ENCODE measurements around the gene MYRF. TPM values are rescaled to one million over a fixed set of nuclear protein-coding genes. Genes with fewer than 3 reads are reported as not detected.

Gene MYRF
- total and polyA plus RNA-seq, 9 of the 15 experiments (the other 6 are each of a cell fraction or from before 2014, with no cell fraction given): 2.3 to 25.8 (median 7.1) TPM

GRCh38 chr11:61816736-61817455, 64.5 kb downstream of the MYRF start, which contains the start of gene FADS1 (continued):
- peak in 1 of 3 experiments; percentile 25; a peak in 1 of 6 replicates for TF ChIP-seq ZBTB11 (CRISPR knock-in tag; IDR thresholded peaks at IDR 0.05)
- no peak for TF ChIP-seq DLX4 (CRISPR knock-in tag; IDR thresholded peaks at IDR 0.05)
- TF ChIP-seq HDAC6 (IDR thresholded peaks at IDR 0.05; ENCODE audit: low read depth, low read length): no peak
- no peak for TF ChIP-seq ZSCAN32 (CRISPR knock-in tag; IDR thresholded peaks at IDR 0.05)
- peak; percentile 58 for TF ChIP-seq ZNF239 (CRISPR knock-in tag; IDR thresholded peaks at IDR 0.05)
- no peak; the same call in 1 of the 2 replicates for TF ChIP-seq ZNF121 (CRISPR knock-in tag; conservative IDR thresholded peaks at IDR 0.05)
- TF ChIP-seq KLF10 (CRISPR knock-in tag; IDR thresholded peaks at IDR 0.05): no peak
- 0 out of 2 replicates have a peak, but pooled peaks have one; percentile 13 for TF ChIP-seq ZNF134 (CRISPR knock-in tag; conservative IDR thresholded peaks at IDR 0.05)
- TF ChIP-seq ZBTB9 (CRISPR knock-in tag; IDR thresholded peaks at IDR 0.05): peak; percentile 88; the same call in 1 of the 2 replicates
- TF ChIP-seq ZNF584 (CRISPR knock-in tag; IDR thresholded peaks at IDR 0.05; ENCODE audit: low read depth): no peak
- 0 out of 2 replicates have a peak, but pooled peaks have one; percentile 22 for TF ChIP-seq ZBTB43 (CRISPR knock-in tag; IDR thresholded peaks at IDR 0.05)
- TF ChIP-seq TEAD4 (IDR thresholded peaks at IDR 0.05; ENCODE audit: low read length): no peak
- no peak for TF ChIP-seq TEAD4 (CRISPR knock-in tag; IDR thresholded peaks at IDR 0.05; ENCODE audit: borderline replicate concordance)
- no peak for TF ChIP-seq ZNF77 (CRISPR knock-in tag; IDR thresholded peaks at IDR 0.05)
- TF ChIP-seq SLC30A9 (CRISPR knock-in tag; IDR thresholded peaks at IDR 0.05): no peak
- no peak for TF ChIP-seq PURB (CRISPR knock-in tag; IDR thresholded peaks at IDR 0.05; ENCODE audit: low read depth)
- TF ChIP-seq TSC22D4 (tag; IDR thresholded peaks at IDR 0.05): no peak
- no peak for TF ChIP-seq PBX2 (CRISPR knock-in tag; IDR thresholded peaks at IDR 0.05; ENCODE audit: low read depth)
- no peak for TF ChIP-seq PBX2 (tag; conservative IDR thresholded peaks at IDR 0.05; ENCODE audit: low read depth)

Measured in K562 (cell line).